Muscle layer of colon (tissue), 2 donors: ENCODE data around the gene SNX30.

ENCODE experiments used
- H3K27ac ChIP-seq: one replicate; pipeline ENCODE4 v1.7.0; 2013; ENCODE audit warnings: low read depth, mild to moderate bottlenecking, low read length, moderate library complexity
- H3K27me3 ChIP-seq, 2 donors: one replicate each; pipeline ENCODE4 v1.7.0; 2013; ENCODE audit warnings: low read length in 2 of 2, mild to moderate bottlenecking in 2 of 2; ENCODE audit not compliant: insufficient read depth in 2 of 2, control insufficient read depth in 1 of 2
- H3K36me3 ChIP-seq: one replicate; pipeline ENCODE4 v1.7.0; 2013; ENCODE audit warnings: mild to moderate bottlenecking, low read length; ENCODE audit not compliant: insufficient read depth
- H3K4me1 ChIP-seq: one replicate; pipeline ENCODE4 v1.7.0; 2013; ENCODE audit warnings: mild to moderate bottlenecking, low read length; ENCODE audit not compliant: insufficient read depth
- H3K4me3 ChIP-seq, 2 donors: one replicate each; pipeline ENCODE4 v1.7.0; 2013; ENCODE audit warnings: low read length in 2 of 2, low read depth in 1 of 2, mild to moderate bottlenecking in 1 of 2, moderate library complexity in 1 of 2
- H3K9ac ChIP-seq: one replicate; pipeline ENCODE4 v1.7.0; 2013; ENCODE audit warnings: low read length
- H3K9me3 ChIP-seq: one replicate; pipeline ENCODE4 v1.7.0; 2013; ENCODE audit warnings: mild to moderate bottlenecking, low read length
- donor health status: abdominal sarcoma.
- donor health status: Adenocarcinoma of cecum.

The SNX30 gene

GRCh38 chr9:112852741-112853504 is 102.4 kb downstream of the SNX30 start:
- Histone ChIP-seq H3K4me3 (no peak overlapping the region), H3K27ac (no peak overlapping the region), H3K4me1 (no peaks in the 10 kb centered on the region), H3K9me3 (no peaks in the 10 kb centered on the region), H3K36me3 (peaks cover 8% of the 10 kb centered on the region), H3K27me3 (no peaks in the 10 kb centered on the region), H3K9ac (no peak overlapping the region)

- no peaks in the 10 kb centered on the region for H3K27me3 ChIP-seq
- H3K36me3 ChIP-seq: peaks cover 8% of the 10 kb centered on the region
- no peak overlapping the region for H3K9ac ChIP-seq
- H3K4me1 ChIP-seq: no peaks in the 10 kb centered on the region
- H3K27ac ChIP-seq: no peak overlapping the region
- H3K4me3 ChIP-seq: no peak overlapping the region
- H3K9me3 ChIP-seq: no peaks in the 10 kb centered on the region
Measured at GRCh38 chr9:112853882-112854585, 103.5 kb downstream of the SNX30 start.

- Histone ChIP-seq H3K27ac (no peak overlapping the region), H3K27me3 (no peaks in the 10 kb centered on the region), H3K36me3 (peaks cover 8% of the 10 kb centered on the region), H3K4me3 (no peak overlapping the region), H3K9ac (no peak overlapping the region), H3K9me3 (no peaks in the 10 kb centered on the region), H3K4me1 (no peaks in the 10 kb centered on the region)
Measured at GRCh38 chr9:112854657-112855056, 104.1 kb downstream of the SNX30 start.

- Histone ChIP-seq H3K4me1 (no peaks in the 10 kb centered on the region), H3K27ac (no peak overlapping the region), H3K36me3 (peaks cover 8% of the 10 kb centered on the region), H3K4me3 (no peak overlapping the region), H3K9ac (no peak overlapping the region), H3K9me3 (no peaks in the 10 kb centered on the region), H3K27me3 (no peaks in the 10 kb centered on the region)
Measured at GRCh38 chr9:112856200-112856599, 105.6 kb downstream of the SNX30 start.

GRCh38 chr9:112856843-112857242 is 106.3 kb downstream of the SNX30 start:
- Histone ChIP-seq H3K4me3 (no peak overlapping the region), H3K36me3 (peaks cover 8% of the 10 kb centered on the region), H3K9ac (no peak overlapping the region), H3K27me3 (no peaks in the 10 kb centered on the region), H3K9me3 (no peaks in the 10 kb centered on the region), H3K4me1 (no peaks in the 10 kb centered on the region), H3K27ac (no peak overlapping the region)

GRCh38 chr9:112858005-112858404 is 107.4 kb downstream of the SNX30 start:
- Histone ChIP-seq H3K36me3 (peaks cover 5% of the 10 kb centered on the region), H3K9me3 (no peaks in the 10 kb centered on the region), H3K4me1 (no peaks in the 10 kb centered on the region), H3K27me3 (no peaks in the 10 kb centered on the region), H3K27ac (no peak overlapping the region), H3K4me3 (no peak overlapping the region), H3K9ac (no peak overlapping the region)

- Histone ChIP-seq H3K4me1 (no peaks in the 10 kb centered on the region), H3K27ac (no peak overlapping the region), H3K4me3 (no peak overlapping the region), H3K36me3 (peaks cover 3% of the 10 kb centered on the region), H3K27me3 (no peaks in the 10 kb centered on the region), H3K9me3 (no peaks in the 10 kb centered on the region), H3K9ac (no peak overlapping the region)
Measured at GRCh38 chr9:112858625-112859147, 108.1 kb downstream of the SNX30 start.

- H3K9ac ChIP-seq: no peak overlapping the region
- H3K4me1 ChIP-seq: no peaks in the 10 kb centered on the region
- H3K9me3 ChIP-seq: no peaks in the 10 kb centered on the region
- no peak overlapping the region for H3K27ac ChIP-seq
- H3K36me3 ChIP-seq: no peaks in the 10 kb centered on the region
- H3K27me3 ChIP-seq: no peaks in the 10 kb centered on the region
- H3K4me3 ChIP-seq: no peak overlapping the region
Measured at GRCh38 chr9:112860451-112860850, 109.9 kb downstream of the SNX30 start.

- peaks cover 6% of the 10 kb centered on the region for H3K36me3 ChIP-seq
- no peak overlapping the region for H3K4me3 ChIP-seq
- H3K9me3 ChIP-seq: no peaks in the 10 kb centered on the region
- no peaks in the 10 kb centered on the region for H3K4me1 ChIP-seq
- no peak overlapping the region for H3K9ac ChIP-seq
- H3K27ac ChIP-seq: no peak overlapping the region
- no peaks in the 10 kb centered on the region for H3K27me3 ChIP-seq
Measured at GRCh38 chr9:112861155-112861554, 110.6 kb downstream of the SNX30 start.

- Histone ChIP-seq H3K9ac (no peak overlapping the region), H3K4me3 (no peak overlapping the region), H3K27ac (no peak overlapping the region), H3K36me3 (peaks cover 9% of the 10 kb centered on the region), H3K27me3 (no peaks in the 10 kb centered on the region), H3K4me1 (no peaks in the 10 kb centered on the region), H3K9me3 (no peaks in the 10 kb centered on the region)
Measured at GRCh38 chr9:112861638-112862555, 111.3 kb downstream of the SNX30 start.

- Histone ChIP-seq H3K4me3 (no peak overlapping the region), H3K27me3 (no peaks in the 10 kb centered on the region), H3K27ac (no peak overlapping the region), H3K36me3 (peaks cover 15% of the 10 kb centered on the region), H3K9me3 (no peaks in the 10 kb centered on the region), H3K4me1 (no peaks in the 10 kb centered on the region), H3K9ac (no peak overlapping the region)
Measured at GRCh38 chr9:112863214-112863613, 112.7 kb downstream of the SNX30 start.
